ENCODE measurements around the gene GET3. TPM values are rescaled to one million over a fixed set of nuclear protein-coding genes. Genes with fewer than 3 reads are reported as not detected.

GET3 gene
- total RNA-seq, result 30.7 and 37.2 TPM in 2 replicates
- total RNA-seq (2013), result 36.6 TPM
- 45.5 and 61.7 TPM in 2 replicates for polyA plus RNA-seq
- 47.8 and 57.6 TPM in 2 replicates for polyA minus RNA-seq

- Histone ChIP-seq H3K27ac (ENCODE audit: low read length in 2 of 2) (peak within 1 kb of the TSS; percentile 72 to 94), H3K9ac (ENCODE audit: low read length) (peak within 1 kb of the TSS; percentile 90), H3K4me1 (ENCODE audit: control insufficient read depth in 2 of 2, insufficient read depth in 2 of 2, low read length in 2 of 2) (peaks cover 36 to 43% of the 10 kb centered on the region in 2 donors), H3K4me2 (replicated peaks; ENCODE audit: low read depth, low read length, poor library complexity, severe bottlenecking) (peak within 1 kb of the TSS; percentile 97), H3K36me3 (replicated peaks in 1 of 2; ENCODE audit: control extremely low read depth in 1 of 2, control insufficient read depth in 1 of 2, extremely low read depth in 1 of 2, insufficient read depth in 2 of 2, low read length in 1 of 2) (peaks cover 0 to 7% of the 10 kb centered on the region in 2 experiments), H4K20me1 (ENCODE audit: control insufficient read depth, insufficient read depth, low read length, poor library complexity, severe bottlenecking) (peaks cover 21% of the 10 kb centered on the region), H3K4me3 (ENCODE audit: control extremely low read depth in 1 of 5, extremely low read depth in 1 of 5, insufficient read depth in 1 of 5, low read depth in 2 of 5, low read length in 4 of 5) (peak within 1 kb of the TSS; percentile 67 to 93 (median 86)), H3K9me3 (ENCODE audit: control extremely low read depth in 1 of 3, control insufficient read depth in 2 of 3, insufficient read depth in 1 of 3, low read length in 2 of 3) (no peaks in the 10 kb centered on the region), H2AFZ (ENCODE audit: insufficient read depth, low read depth, low read length, poor library complexity, severe bottlenecking) (peak within 1 kb of the TSS; percentile 99), H3K27me3 (replicated peaks in 1 of 4; ENCODE audit: control extremely low read depth in 1 of 4, control insufficient read depth in 3 of 4, insufficient read depth in 4 of 4, low read length in 3 of 4) (no peaks in the 10 kb centered on the region), H3K79me2 (ENCODE audit: control insufficient read depth, insufficient read depth, low read length) (peaks cover 63% of the 10 kb centered on the region)
- Mint-ChIP-seq H3K27me3 (no peaks in the 10 kb centered on the region), H3K4me3 (peak within 1 kb of the TSS; percentile 100), H3K4me1 (peaks cover 39% of the 10 kb centered on the region), H3K27ac (peak within 1 kb of the TSS; percentile 99), H3K9me3 (ENCODE audit: insufficient read depth) (no peaks in the 10 kb centered on the region)
- DNase-seq, result peak; percentile 93
- WGBS (ENCODE audit: insufficient coverage), result 0% methylated on average over 26 of the region's 29 CpGs
- intact Hi-C loops (cut with micrococcal nuclease), result loop anchor here (1.0 to 5.0 kb wide), 6 partner anchors 38 to 186 kb away; partner anchors contain the start of genes FBXW9, GCDH, HOOK2 and RNASEH2A
- TF ChIP-seq EZH2 (IDR thresholded peaks at IDR 0.05; ENCODE audit: borderline replicate concordance, insufficient read depth, low read depth, low read length, poor library complexity, severe bottlenecking) (no peak), CTCF (IDR thresholded peaks at IDR 0.05) (no peak)
- CTCF ChIA-PET, result interaction anchor here (0.7 to 5.7 kb wide), 9 partner anchors 14 to 173 kb away, joined by 3 to 47 read pairs (median 4); partner anchors contain the start of gene TNPO2
- POLR2A ChIA-PET, result interaction anchor here (0.6 to 1.4 kb wide), 6 partner anchors 14 to 1133 kb away, joined by 3 to 6 read pairs (median 3); partner anchors contain the start of gene JUNB
- ATAC-seq (ENCODE audit: low read depth), result peak; percentile 76
These were observed at the start of gene GET3 for GRCh38 chr19:12736995-12737834. Gene GET3, plus strand, starts transcription at chr19:12737497. Its CDS starts 9 bp downstream, at chr19:12737506.

DNA sequence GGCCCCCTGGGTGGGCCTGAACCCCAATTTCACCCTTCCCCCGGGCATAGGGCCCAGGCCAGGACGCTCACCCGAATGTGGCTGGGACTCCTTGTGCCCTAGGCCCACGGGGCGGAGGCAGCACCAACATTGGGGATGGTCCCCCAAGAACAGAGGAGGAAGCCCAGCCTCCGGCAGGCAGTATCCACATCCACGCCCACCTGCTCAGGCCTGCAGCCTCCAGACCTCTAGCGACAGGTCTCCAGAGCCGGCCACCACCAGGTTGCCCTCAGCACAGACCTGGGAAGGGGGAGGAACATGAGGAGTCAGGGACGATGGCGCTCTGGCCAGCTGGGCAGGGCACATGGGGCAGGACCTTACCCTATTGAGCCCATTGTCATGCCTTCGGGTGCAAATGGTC lies 48.3 kb upstream of the GET3 start:
- 80% methylated on average over 12 of the region's 12 CpGs for WGBS (ENCODE audit: insufficient coverage)
- H3K27ac Mint-ChIP-seq, result no peak overlapping the region
- no peaks in the 10 kb centered on the region for H3K4me1 Mint-ChIP-seq
- H3K36me3 ChIP-seq (replicated peaks in 1 of 2; ENCODE audit: control extremely low read depth in 1 of 2, control insufficient read depth in 1 of 2, extremely low read depth in 1 of 2, insufficient read depth in 2 of 2, low read length in 1 of 2), result no peaks in the 10 kb centered on the region
- H3K4me2 ChIP-seq (replicated peaks; ENCODE audit: low read depth, low read length, poor library complexity, severe bottlenecking), result no peak overlapping the region
- TF ChIP-seq CTCF (IDR thresholded peaks at IDR 0.05) (no peak), EZH2 (IDR thresholded peaks at IDR 0.05; ENCODE audit: borderline replicate concordance, insufficient read depth, low read depth, low read length, poor library complexity, severe bottlenecking) (no peak)
- intact Hi-C loops (cut with micrococcal nuclease), result no loop called here
- CTCF ChIA-PET, result interaction anchor here (1.0 kb wide), 1 partner anchor 11 kb away, joined by 4 read pairs; no protein-coding TSS in a partner anchor
- no peaks in the 10 kb centered on the region for H4K20me1 ChIP-seq (ENCODE audit: control insufficient read depth, insufficient read depth, low read length, poor library complexity, severe bottlenecking)
- DNase-seq, result no peak
- no peak overlapping the region for H2AFZ ChIP-seq (ENCODE audit: insufficient read depth, low read depth, low read length, poor library complexity, severe bottlenecking)
- H3K9ac ChIP-seq (ENCODE audit: low read length), result no peak overlapping the region
- H3K27ac ChIP-seq (ENCODE audit: low read length in 2 of 2), result no peak overlapping the region
- ATAC-seq (ENCODE audit: low read depth), result no peak
- H3K9me3 ChIP-seq (ENCODE audit: control extremely low read depth in 1 of 3, control insufficient read depth in 2 of 3, insufficient read depth in 1 of 3, low read length in 2 of 3), result no peaks in the 10 kb centered on the region
- H3K27me3 Mint-ChIP-seq, result no peaks in the 10 kb centered on the region
- POLR2A ChIA-PET, result no interaction called here
- no peaks in the 10 kb centered on the region for H3K9me3 Mint-ChIP-seq (ENCODE audit: insufficient read depth)
- H3K4me3 ChIP-seq (ENCODE audit: control extremely low read depth in 1 of 5, extremely low read depth in 1 of 5, insufficient read depth in 1 of 5, low read depth in 2 of 5, low read length in 4 of 5), result no peak overlapping the region
- no peaks in the 10 kb centered on the region for H3K27me3 ChIP-seq (replicated peaks in 1 of 4; ENCODE audit: control extremely low read depth in 1 of 4, control insufficient read depth in 3 of 4, insufficient read depth in 4 of 4, low read length in 3 of 4)
- no peaks in the 10 kb centered on the region for H3K79me2 ChIP-seq (ENCODE audit: control insufficient read depth, insufficient read depth, low read length)
- no peaks in the 10 kb centered on the region for H3K4me1 ChIP-seq (ENCODE audit: control insufficient read depth in 2 of 2, insufficient read depth in 2 of 2, low read length in 2 of 2)
- no peak overlapping the region for H3K4me3 Mint-ChIP-seq
